GM19395 (cell line): ENCODE measurements around the gene KCNA2.
A peak's percentile ranks its signal among the peaks of the same experiment; 100 is the strongest.

Experiments
- ATAC-seq: cut with Tn5 transposase; IDR thresholded peaks from one replicate; pipeline ENCODE4 v1.9.1; 2021; ENCODE audit warnings: mild to moderate bottlenecking, moderate library complexity; ENCODE audit not compliant: unreplicated experiment

Gene KCNA2

DNA sequence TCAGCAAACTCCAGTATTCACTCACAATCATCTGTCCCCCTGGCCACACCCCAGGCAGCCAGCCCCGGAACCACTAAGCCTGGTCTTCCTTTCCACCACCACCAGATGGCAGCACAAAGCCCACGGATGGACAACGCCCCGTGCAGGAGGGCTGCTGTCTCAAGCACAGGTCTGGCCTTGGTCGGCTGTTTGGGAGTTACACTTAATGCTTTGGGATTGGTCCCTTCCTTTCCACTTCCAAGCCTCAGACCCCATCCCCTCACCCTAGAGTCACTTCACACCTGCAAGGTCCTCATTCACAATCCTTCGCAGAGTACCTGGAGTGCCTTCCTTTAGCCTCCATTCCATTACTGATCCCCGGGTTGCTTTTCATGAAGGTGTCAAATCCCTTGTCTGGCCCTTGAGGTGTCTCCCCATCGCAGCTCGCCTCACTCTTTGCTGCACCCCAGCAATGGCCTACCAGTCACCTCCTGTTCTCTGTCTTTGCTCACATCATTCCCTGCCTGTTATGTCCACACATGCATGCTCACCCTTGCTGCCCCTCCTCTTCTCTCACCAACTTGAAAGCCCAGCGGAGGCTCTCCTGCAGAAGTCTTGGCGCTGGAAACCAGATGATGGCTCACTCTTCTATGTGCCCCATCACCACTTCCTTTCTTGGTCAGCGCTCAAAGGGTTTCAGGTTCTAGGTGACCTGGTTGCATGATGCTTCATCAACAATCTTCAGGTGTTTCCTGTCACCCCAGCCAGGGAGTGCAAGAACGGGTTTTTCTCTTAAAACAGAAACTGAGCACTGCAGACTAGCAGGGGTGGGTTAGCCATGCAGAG is 24.9 kb upstream of the KCNA2 start:
- ATAC-seq = peak; percentile 55

- ATAC-seq = no peak
These were observed 22.4 kb upstream of the KCNA2 start for GRCh38 chr1:110628323-110629105.

GRCh38 chr1:110627764-110628163 is 21.6 kb upstream of the KCNA2 start:
- no peak for ATAC-seq

- no peak for ATAC-seq
These were observed 20.7 kb upstream of the KCNA2 start for GRCh38 chr1:110626889-110627288.

GRCh38 chr1:110620686-110621085 is 14.5 kb upstream of the KCNA2 start:
- no peak for ATAC-seq

DNA sequence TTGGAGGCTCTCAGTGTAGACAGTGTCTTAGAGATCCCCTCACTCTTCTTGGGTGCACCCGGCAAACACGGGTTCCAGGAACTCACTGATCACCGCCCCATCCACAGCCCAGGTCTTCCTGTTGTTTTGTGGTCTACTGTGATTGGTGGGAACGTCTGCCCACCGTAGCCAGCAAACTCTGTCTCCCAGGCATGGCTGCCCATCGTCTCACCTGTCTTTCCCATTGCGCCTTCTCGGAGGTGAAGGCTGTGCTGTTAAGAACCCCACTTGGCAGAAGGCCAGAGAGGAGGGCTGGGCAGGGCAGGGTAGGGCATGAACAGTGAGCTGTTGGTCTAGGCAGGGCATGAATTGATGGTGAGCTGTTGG is 14.1 kb upstream of the KCNA2 start:
- no peak for ATAC-seq

DNA sequence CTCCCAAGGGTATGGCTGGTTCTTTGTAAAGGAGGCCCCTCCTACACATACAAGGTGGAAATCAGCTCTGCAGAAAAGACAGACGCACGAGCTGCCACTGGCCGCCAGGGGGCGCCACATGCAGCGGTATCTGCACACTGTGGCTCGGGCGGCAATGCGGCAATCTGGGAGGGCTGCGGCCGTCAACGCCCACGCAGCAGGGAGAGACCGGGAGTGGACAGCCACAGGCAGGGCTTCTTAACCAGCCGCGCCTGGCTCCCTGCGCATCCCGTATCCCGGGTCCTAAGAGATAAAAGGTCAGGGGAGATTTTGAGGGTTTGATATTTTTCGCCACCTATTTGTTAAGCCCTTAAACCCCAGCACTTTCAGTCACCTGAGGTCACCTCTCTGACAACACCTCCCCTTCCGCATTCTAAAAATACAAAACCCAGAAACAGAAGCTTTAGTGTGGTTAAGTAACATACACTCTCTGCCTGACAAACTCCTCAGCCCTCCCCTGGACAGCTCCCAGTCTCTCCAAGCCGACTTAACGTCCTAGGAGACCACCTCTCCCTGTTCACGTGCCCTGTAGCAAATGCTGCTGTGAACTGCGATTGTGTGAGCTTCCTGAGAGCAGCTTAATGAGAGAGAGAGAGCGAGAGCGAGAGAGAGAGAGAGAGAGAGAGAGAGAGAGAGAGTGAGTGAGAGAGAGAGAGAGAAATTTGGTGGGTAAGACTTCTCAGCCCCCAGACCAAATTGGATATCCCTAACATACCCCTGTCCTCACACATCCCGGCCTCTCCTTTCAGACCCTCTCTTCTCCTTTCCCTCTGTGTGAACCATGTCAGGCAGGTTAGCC is 13.5 kb upstream of the KCNA2 start:
- ATAC-seq = peak; percentile 87

DNA sequence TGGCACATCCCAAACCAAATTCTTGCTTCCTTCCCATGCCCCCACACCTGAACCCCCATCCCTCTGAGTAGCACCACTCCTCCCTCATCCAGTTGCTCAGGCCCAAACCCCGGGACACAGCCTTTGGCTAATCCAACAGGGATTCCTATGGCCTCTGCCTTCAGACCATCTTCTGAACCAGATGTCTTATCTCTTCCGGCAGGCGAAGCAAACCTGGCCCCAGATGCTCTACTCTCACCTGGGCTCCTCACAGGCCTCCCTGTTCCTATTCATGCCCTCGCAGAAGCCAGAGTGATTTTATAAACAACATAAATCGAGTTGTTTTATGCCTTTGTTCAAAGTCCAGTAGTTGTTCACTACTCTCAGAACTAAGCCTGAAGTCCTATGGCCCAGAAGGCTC is 12.5 kb upstream of the KCNA2 start:
- no peak for ATAC-seq

DNA sequence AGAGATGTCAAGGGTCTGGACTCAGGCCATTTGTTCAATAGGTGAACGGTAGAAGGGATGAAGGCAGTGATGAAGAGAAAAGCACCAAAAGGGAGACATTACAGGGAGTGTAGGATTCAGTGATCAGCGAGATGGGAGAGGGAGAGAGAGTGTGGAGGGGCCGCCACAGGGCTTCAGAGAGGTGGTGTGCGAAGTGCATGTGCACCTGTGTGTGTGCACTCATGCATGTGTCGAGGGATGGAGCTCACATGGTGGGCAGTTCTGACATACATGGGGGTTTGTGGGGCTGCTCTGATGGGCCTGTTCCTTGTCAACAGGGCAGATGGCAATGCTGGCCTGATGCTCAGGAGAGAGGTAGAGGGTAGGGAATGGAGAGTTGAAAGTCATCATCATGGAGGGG is 11.4 kb upstream of the KCNA2 start:
- no peak for ATAC-seq

- ATAC-seq = no peak
These were observed 11.0 kb upstream of the KCNA2 start for GRCh38 chr1:110617116-110617515.

DNA sequence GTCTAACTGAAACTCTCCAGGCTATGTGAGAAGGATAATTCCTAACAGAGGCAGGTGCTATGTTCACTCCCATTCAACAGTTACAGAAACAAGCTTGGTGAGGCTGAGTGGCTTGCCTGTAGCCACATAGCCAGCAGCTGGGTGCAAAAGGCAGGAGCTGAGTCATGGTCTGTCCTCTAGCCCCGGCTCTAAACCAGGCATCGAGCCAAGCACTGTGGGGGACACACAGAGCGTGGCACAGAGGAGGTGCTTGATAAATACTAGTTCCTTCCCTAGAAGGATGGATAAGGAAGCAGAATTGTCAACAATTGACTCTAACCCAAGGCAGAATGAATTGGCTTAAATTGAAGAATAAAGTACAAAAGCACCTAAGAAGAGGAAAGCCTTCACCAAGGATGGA is 10.4 kb upstream of the KCNA2 start:
- ATAC-seq = no peak

- ATAC-seq = no peak
These were observed 9.5 kb upstream of the KCNA2 start for GRCh38 chr1:110615548-110616130.

GRCh38 chr1:110612060-110612745 is 6.0 kb upstream of the KCNA2 start:
- ATAC-seq = no peak

GRCh38 chr1:110610696-110611286 is 4.6 kb upstream of the KCNA2 start:
- ATAC-seq = no peak

DNA sequence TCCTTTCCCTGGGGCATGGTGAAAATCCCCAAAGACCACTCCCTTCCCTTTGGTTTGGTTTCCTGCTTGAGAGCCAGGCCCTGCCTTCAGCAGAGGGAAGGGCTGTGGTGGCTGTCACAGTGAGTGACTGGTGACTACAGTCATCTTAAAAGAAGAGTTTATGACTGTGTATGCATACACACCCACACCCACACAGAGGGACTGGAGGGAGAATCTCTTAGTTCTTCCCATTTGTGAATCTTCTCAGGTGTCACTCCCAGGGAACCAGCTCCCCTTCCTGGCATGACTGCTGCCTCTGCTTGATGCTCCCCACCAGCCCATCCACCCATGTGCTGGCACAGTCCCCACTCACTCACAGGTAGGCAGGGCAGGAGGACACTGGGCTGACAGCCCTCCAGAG is 3.9 kb upstream of the KCNA2 start:
- no peak for ATAC-seq

GRCh38 chr1:110608247-110608646 is 2.1 kb upstream of the KCNA2 start:
- no peak for ATAC-seq

GRCh38 chr1:110607536-110608230 is 1.5 kb upstream of the KCNA2 start:
- ATAC-seq = no peak

- no peak for ATAC-seq
These were observed 738 bp upstream of the KCNA2 start for GRCh38 chr1:110606657-110607535.

DNA sequence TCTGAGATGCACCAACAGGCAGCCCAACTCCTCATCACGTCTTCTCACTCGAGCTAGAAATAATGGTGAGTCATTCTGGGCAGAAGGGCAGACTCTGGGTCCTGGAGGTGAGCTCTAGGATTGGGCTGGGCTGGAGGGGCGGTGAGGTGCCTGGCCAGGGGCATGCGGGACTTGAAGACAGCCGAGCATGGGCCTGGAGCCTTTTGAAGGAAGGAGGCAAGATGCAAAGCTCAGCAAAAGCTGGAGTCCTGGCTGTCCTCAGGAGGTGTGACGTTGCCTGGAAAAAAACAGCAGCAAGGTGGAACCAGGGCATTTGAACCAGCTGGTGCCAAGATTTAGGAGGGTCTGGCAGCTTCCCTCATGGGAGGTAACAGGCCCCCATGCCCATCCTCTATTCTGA is 712 bp downstream of the KCNA2 start:
- no peak for ATAC-seq
